K562 (cell line): Measurements from ENCODE around the gene KCTD6. TPM values are rescaled to one million over a fixed set of nuclear protein-coding genes. Genes with fewer than 3 reads are reported as not detected.
A peak's percentile ranks its signal among the peaks of the same experiment; 100 is the strongest.

Experiments used
- BRD9 ChIP-seq: fragments of 450-650 bp; IDR thresholded peaks from 2 replicates; pipeline ENCODE4 v1.6.1; 2018; ENCODE audit warnings: low read depth; ENCODE audit not compliant: partially characterized antibody
- CBX1 ChIP-seq: sonication (generic); IDR thresholded peaks from 2 replicates; pipeline ENCODE4 v1.6.1; 2016; ENCODE audit warnings: antibody characterized with exemption, low read depth, mild to moderate bottlenecking
- IRF1 ChIP-seq: sonication (generic); formaldehyde crosslinking; IDR thresholded peaks from 2 replicates; pipeline ENCODE4 v1.8.0; 2022; ENCODE audit warnings: missing genetic modification reagents, mild to moderate bottlenecking, borderline replicate concordance
- IRF9 ChIP-seq: fragments of 450-650 bp; IDR thresholded peaks from 2 replicates; pipeline ENCODE4 v1.6.1; 2016; ENCODE audit warnings: missing biosample characterization, missing genetic modification characterization
- KDM4B ChIP-seq, 2 experiments: fragments of 450-650 bp in 1 of 2; sonication (generic) in 1 of 2; IDR thresholded peaks; 2 replicates each; pipeline ENCODE4 v1.6.1; 2016 to 2017; ENCODE audit warnings: borderline replicate concordance in 2 of 2, antibody characterized with exemption in 1 of 2, low read depth in 1 of 2, mild to moderate bottlenecking in 1 of 2
- MXD1 ChIP-seq: fragments of 250-450 bp; sonication (Bioruptor Pico); IDR thresholded peaks from 2 replicates; pipeline ENCODE4 v1.8.0; 2021; ENCODE audit warnings: borderline replicate concordance, mild to moderate bottlenecking, moderate library complexity; ENCODE audit not compliant: poor library complexity, severe bottlenecking
- MYC ChIP-seq, 2 experiments: fragments of 250-450 bp in 1 of 2; sonication (Bioruptor Pico) in 1 of 2; IDR thresholded peaks; 2 replicates each; pipeline versions ENCODE4 v1.5.1 to v1.6.1; 2012 to 2021; ENCODE audit warnings: low read depth in 2 of 2, borderline replicate concordance in 1 of 2, improper control_type of control experiment in 1 of 2, low read length in 1 of 2, mild to moderate bottlenecking in 1 of 2, moderate library complexity in 1 of 2
- PATZ1 ChIP-seq: fragments of 250-450 bp; sonication (Bioruptor Pico); IDR thresholded peaks from 2 replicates; pipeline ENCODE4 v1.5.0; 2020; ENCODE audit warnings: mild to moderate bottlenecking, borderline replicate concordance
- SRSF7 ChIP-seq: fragments of 200-400 bp; formaldehyde crosslinking; optimal IDR thresholded peaks from 2 replicates; pipeline ENCODE3; 2017; ENCODE audit warnings: mild to moderate bottlenecking, low read depth, low read length
- TAF7 ChIP-seq: fragments of 450-650 bp; IDR thresholded peaks from 2 replicates; pipeline ENCODE4 v1.6.1; 2016; ENCODE audit warnings: missing genetic modification characterization, missing compliant biosample characterization
- VEZF1 ChIP-seq: fragments of 200-800 bp; sonication (Bioruptor generic); IDR thresholded peaks from 2 replicates; pipeline ENCODE4 v1.6.1; 2017; ENCODE audit warnings: missing genetic modification characterization, missing compliant biosample characterization
- ZC3H11A ChIP-seq: IDR thresholded peaks from 2 replicates; pipeline ENCODE4 v1.6.1; 2012; ENCODE audit warnings: low read depth, low read length, improper control_type of control experiment
- ZNF12 ChIP-seq: sonication (generic); formaldehyde crosslinking; IDR thresholded peaks from 2 replicates; pipeline ENCODE4 v1.4.0; 2020; ENCODE audit warnings: mild to moderate bottlenecking, missing genetic modification reagents
- ZNF431 ChIP-seq: sonication (generic); formaldehyde crosslinking; IDR thresholded peaks from 2 replicates; pipeline ENCODE4 v1.8.0; 2022; ENCODE audit warnings: mild to moderate bottlenecking, missing genetic modification reagents
- ZNF551 ChIP-seq: fragments of 250-450 bp; sonication (Bioruptor Pico); IDR thresholded peaks from 2 replicates; pipeline ENCODE4 v1.5.0; 2021; ENCODE audit warnings: mild to moderate bottlenecking, moderate library complexity
- ZNF561 ChIP-seq: fragments of 450-650 bp; formaldehyde crosslinking; conservative IDR thresholded peaks from 2 replicates; pipeline ENCODE4 v1.4.0; 2020; ENCODE audit warnings: mild to moderate bottlenecking, moderate library complexity
- ZNF639 ChIP-seq, 2 experiments: fragments of 200-800 bp in 1 of 2; sonication (Bioruptor generic) in 1 of 2; sonication (generic) in 1 of 2; formaldehyde crosslinking in 1 of 2; IDR thresholded peaks in 1 of 2; conservative IDR thresholded peaks in 1 of 2; 2 replicates each; pipeline versions ENCODE4 v1.5.0 to v1.6.1; 2016 to 2020; ENCODE audit warnings: missing compliant biosample characterization in 1 of 2, missing genetic modification characterization in 1 of 2, missing genetic modification reagents in 1 of 2
- ZNF780A ChIP-seq: fragments of 250-450 bp; sonication (Bioruptor Pico); IDR thresholded peaks from 2 replicates; pipeline ENCODE4 v1.5.0; 2021; ENCODE audit warnings: mild to moderate bottlenecking
- polyA plus RNA-seq, 8 experiments: library from polyadenylated mRNA; depleted of rRNA in 4 of 8; stranded (reverse) in 5 of 8; unstranded in 3 of 8; fragments of >200 nt; fragmentation: Nextera tagmentation in 2 of 8; fragmentation: Illumina TruSeq in 1 of 8; extraction: Ambion mirVana in 2 of 8; extraction: Trizol in 1 of 8; gene quantifications; 2 replicates each; pipeline versions ENCODE4 v1.2.1 to v1.2.3, GENCODE V29; 2011 to 2014; ENCODE audit warnings: inconsistent platforms in 1 of 8, missing spikeins in 1 of 8
- total RNA-seq, 7 experiments: library from RNA; depleted of rRNA in 6 of 7; stranded (reverse); fragments of >200 nt in 6 of 7; fragmentation: Illumina TruSeq in 2 of 7; extraction: Trizol in 2 of 7; gene quantifications; 2 replicates each; pipeline versions ENCODE4 v1.2.1 to v1.2.3, GENCODE V29; 2011 to 2021; ENCODE audit warnings: low replicate concordance in 1 of 7

Gene KCTD6
- total and polyA plus RNA-seq, 9 of the 15 experiments (the other 6 are each of a cell fraction or from before 2014, with no cell fraction given) = 2.1 to 5.9 (median 4.5) TPM

- TF ChIP-seq ZNF639 (CRISPR knock-in tag; conservative IDR thresholded peaks at IDR 0.05 in 1 of 2, IDR thresholded peaks at IDR 0.05 in 1 of 2) (peak in 1 of 2 experiments; percentile 53; a peak in 1 of 4 replicates), TAF7 (tag) (no peak), PATZ1 (no peak), ZNF561 (no peak), KDM4B (IDR thresholded peaks at IDR 0.05; ENCODE audit: borderline replicate concordance in 2 of 2, low read depth in 1 of 2) (no peak), CBX1 (no peak), ZNF431 (CRISPR knock-in tag) (no peak), ZNF780A (CRISPR knock-in tag) (no peak), MXD1 (CRISPR knock-in tag) (no peak), ZNF551 (CRISPR knock-in tag) (no peak), BRD9 (no peak), VEZF1 (peak; percentile 40; the same call in 1 of the 2 replicates), IRF9 (tag) (no peak), IRF1 (no peak), MYC (IDR thresholded peaks at IDR 0.05; ENCODE audit: low read depth, low read length) (peak; percentile 50; the same call in 1 of the 2 replicates), MYC (CRISPR knock-in tag; IDR thresholded peaks at IDR 0.05; ENCODE audit: borderline replicate concordance, low read depth) (no peak), ZC3H11A (no peak), SRSF7 (no peak), ZNF12 (no peak)
Measured at GRCh38 chr3:58491506-58492402, at the start of gene KCTD6 (continued).
